ENCODE data around the gene PON2. TPM values are rescaled to one million over a fixed set of nuclear protein-coding genes. Genes with fewer than 3 reads are reported as not detected.

Gene PON2
- total RNA-seq, 1 donor from 2014 or later, result 77.1 TPM

GRCh38 chr7:95472581-95473161, 37.8 kb upstream of the PON2 start:
- Mint-ChIP-seq H3K27me3 (ENCODE audit: unreplicated experiment) (peaks cover 2% of the 10 kb centered on the region), H3K4me1 (ENCODE audit: unreplicated experiment) (peaks cover 32% of the 10 kb centered on the region), H3K36me3 (ENCODE audit: unreplicated experiment) (no peaks in the 10 kb centered on the region), H3K27ac (ENCODE audit: unreplicated experiment) (no peak overlapping the region), H3K9me3 (ENCODE audit: unreplicated experiment) (no peaks in the 10 kb centered on the region), H3K4me3 (ENCODE audit: unreplicated experiment) (no peak overlapping the region)
- TF ChIP-seq CTCF (IDR thresholded peaks at IDR 0.05), result no peak
- no peak for DNase-seq (ENCODE audit: extremely low spot score, unreplicated experiment)

- no peak for TF ChIP-seq CTCF (IDR thresholded peaks at IDR 0.05)
- Mint-ChIP-seq H3K27ac (ENCODE audit: unreplicated experiment) (no peak overlapping the region), H3K4me1 (ENCODE audit: unreplicated experiment) (peaks cover 24% of the 10 kb centered on the region), H3K27me3 (ENCODE audit: unreplicated experiment) (no peaks in the 10 kb centered on the region), H3K36me3 (ENCODE audit: unreplicated experiment) (no peaks in the 10 kb centered on the region), H3K9me3 (ENCODE audit: unreplicated experiment) (no peaks in the 10 kb centered on the region), H3K4me3 (ENCODE audit: unreplicated experiment) (no peak overlapping the region)
- no peak for DNase-seq (ENCODE audit: extremely low spot score, unreplicated experiment)
Measured at GRCh38 chr7:95471071-95471470, 36.2 kb upstream of the PON2 start.

- H3K27ac Mint-ChIP-seq (ENCODE audit: unreplicated experiment), result peak overlapping the region; percentile 44
- no peaks in the 10 kb centered on the region for H3K27me3 Mint-ChIP-seq (ENCODE audit: unreplicated experiment)
- no peaks in the 10 kb centered on the region for H3K9me3 Mint-ChIP-seq (ENCODE audit: unreplicated experiment)
- no peak for DNase-seq (ENCODE audit: extremely low spot score, unreplicated experiment)
- no peak for TF ChIP-seq CTCF (IDR thresholded peaks at IDR 0.05)
- no peak overlapping the region for H3K4me3 Mint-ChIP-seq (ENCODE audit: unreplicated experiment)
- H3K4me1 Mint-ChIP-seq (ENCODE audit: unreplicated experiment), result peaks cover 24% of the 10 kb centered on the region
- H3K36me3 Mint-ChIP-seq (ENCODE audit: unreplicated experiment), result no peaks in the 10 kb centered on the region
Measured at GRCh38 chr7:95470452-95470851, 35.6 kb upstream of the PON2 start.

- H3K27ac Mint-ChIP-seq (ENCODE audit: unreplicated experiment), result no peak overlapping the region
- no peaks in the 10 kb centered on the region for H3K9me3 Mint-ChIP-seq (ENCODE audit: unreplicated experiment)
- no peaks in the 10 kb centered on the region for H3K36me3 Mint-ChIP-seq (ENCODE audit: unreplicated experiment)
- no peaks in the 10 kb centered on the region for H3K27me3 Mint-ChIP-seq (ENCODE audit: unreplicated experiment)
- H3K4me1 Mint-ChIP-seq (ENCODE audit: unreplicated experiment), result peaks cover 24% of the 10 kb centered on the region
- no peak overlapping the region for H3K4me3 Mint-ChIP-seq (ENCODE audit: unreplicated experiment)
- no peak for DNase-seq (ENCODE audit: extremely low spot score, unreplicated experiment)
- TF ChIP-seq CTCF (IDR thresholded peaks at IDR 0.05), result no peak
Measured at GRCh38 chr7:95469848-95470247, 35.0 kb upstream of the PON2 start.

GRCh38 chr7:95469187-95469586, 34.4 kb upstream of the PON2 start:
- no peak overlapping the region for H3K4me3 Mint-ChIP-seq (ENCODE audit: unreplicated experiment)
- DNase-seq (ENCODE audit: extremely low spot score, unreplicated experiment), result no peak
- TF ChIP-seq CTCF (IDR thresholded peaks at IDR 0.05), result no peak
- H3K36me3 Mint-ChIP-seq (ENCODE audit: unreplicated experiment), result no peaks in the 10 kb centered on the region
- no peaks in the 10 kb centered on the region for H3K27me3 Mint-ChIP-seq (ENCODE audit: unreplicated experiment)
- H3K4me1 Mint-ChIP-seq (ENCODE audit: unreplicated experiment), result peaks cover 24% of the 10 kb centered on the region
- H3K27ac Mint-ChIP-seq (ENCODE audit: unreplicated experiment), result no peak overlapping the region
- no peaks in the 10 kb centered on the region for H3K9me3 Mint-ChIP-seq (ENCODE audit: unreplicated experiment)
